ENCODE results near the gene PHF2.

The PHF2 gene

DNA sequence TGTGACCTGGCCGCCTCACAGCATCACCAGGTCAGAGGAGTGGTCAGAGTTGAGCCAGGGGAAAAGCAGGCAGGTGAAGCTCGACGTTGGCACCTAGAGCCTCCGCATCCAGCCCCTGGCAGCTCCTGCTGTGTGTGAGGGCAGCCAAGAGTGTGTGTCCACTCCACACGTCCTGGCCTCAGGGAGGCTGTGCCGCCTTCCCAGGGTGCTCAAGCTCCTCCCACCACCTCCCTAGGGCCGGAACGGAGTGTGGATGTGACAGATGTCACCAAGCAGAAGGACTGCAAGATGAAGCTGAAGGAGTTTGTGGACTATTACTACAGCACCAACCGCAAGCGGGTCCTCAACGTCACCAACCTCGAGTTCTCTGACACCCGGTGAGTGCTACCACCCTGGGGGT lies 72.5 kb downstream of the PHF2 start:
- in situ Hi-C loops (cut with HindIII; ENCODE audit: low sequenced_read_pairs): no loop called here

GRCh38 chr9:93649610-93650261 lies 73.4 kb downstream of the PHF2 start:
- in situ Hi-C loops (cut with HindIII; ENCODE audit: low sequenced_read_pairs): loop anchor here (25.0 kb wide), 1 partner anchor 338 kb away; no protein-coding TSS in a partner anchor

- in situ Hi-C loops (cut with HindIII; ENCODE audit: low sequenced_read_pairs): loop anchor here (25.0 kb wide), 1 partner anchor 337 kb away; no protein-coding TSS in a partner anchor
These were observed 74.1 kb downstream of the PHF2 start for GRCh38 chr9:93650448-93650847.

DNA sequence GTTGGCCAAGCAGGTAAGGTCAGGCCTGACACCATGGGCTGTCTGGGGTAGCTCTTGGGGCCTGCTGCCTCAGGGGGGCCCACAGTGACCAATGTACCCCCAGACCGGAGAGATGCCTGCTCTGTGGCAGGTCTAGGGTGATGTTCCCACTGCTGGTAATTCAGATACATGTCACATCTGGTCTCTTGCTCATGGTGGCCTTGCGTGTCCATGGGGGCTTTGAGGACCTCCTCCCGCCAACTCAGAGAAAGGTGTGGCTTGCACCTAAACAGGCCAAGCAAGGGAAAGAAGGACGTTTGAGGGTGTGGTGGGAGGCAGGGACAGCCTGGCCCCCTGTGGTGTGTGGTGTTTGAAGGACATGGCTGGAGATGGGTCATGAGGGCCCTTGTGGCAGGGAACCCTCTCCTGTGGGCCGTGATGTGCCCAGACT lies 75.2 kb downstream of the PHF2 start:
- in situ Hi-C loops (cut with HindIII; ENCODE audit: low sequenced_read_pairs): loop anchor here (25.0 kb wide), 1 partner anchor 336 kb away; no protein-coding TSS in a partner anchor

- in situ Hi-C loops (cut with HindIII; ENCODE audit: low sequenced_read_pairs): loop anchor here (25.0 kb wide), 1 partner anchor 334 kb away; no protein-coding TSS in a partner anchor
These were observed 76.5 kb downstream of the PHF2 start for GRCh38 chr9:93652604-93653592.

DNA sequence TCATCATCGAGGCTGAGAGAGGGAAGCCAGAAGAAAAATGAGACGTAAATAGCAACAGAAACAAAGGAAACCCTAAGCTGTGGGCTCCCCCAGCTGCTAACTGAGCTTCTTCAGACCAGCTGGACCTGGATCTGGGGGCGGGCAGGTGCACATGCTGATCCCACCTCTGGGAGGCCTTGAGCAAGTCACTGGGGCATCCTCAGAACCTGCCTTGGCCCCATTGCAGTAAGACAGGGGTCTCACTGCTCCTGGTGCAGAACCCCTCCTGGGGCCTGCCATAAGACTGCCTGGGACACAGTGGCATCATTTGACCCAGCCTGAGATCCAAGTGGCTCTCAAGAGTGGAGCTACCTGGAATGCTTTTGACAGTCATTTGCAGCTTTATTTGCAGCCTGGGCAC lies 77.4 kb downstream of the PHF2 start:
- in situ Hi-C loops (cut with HindIII; ENCODE audit: low sequenced_read_pairs): loop anchor here (25.0 kb wide), 1 partner anchor 334 kb away; no protein-coding TSS in a partner anchor

GRCh38 chr9:93654351-93654961 lies 78.1 kb downstream of the PHF2 start:
- in situ Hi-C loops (cut with HindIII; ENCODE audit: low sequenced_read_pairs): loop anchor here (25.0 kb wide), 1 partner anchor 333 kb away; no protein-coding TSS in a partner anchor

- in situ Hi-C loops (cut with HindIII; ENCODE audit: low sequenced_read_pairs): loop anchor here (25.0 kb wide), 1 partner anchor 331 kb away; no protein-coding TSS in a partner anchor
These were observed 79.4 kb downstream of the PHF2 start for GRCh38 chr9:93655621-93656425.

DNA sequence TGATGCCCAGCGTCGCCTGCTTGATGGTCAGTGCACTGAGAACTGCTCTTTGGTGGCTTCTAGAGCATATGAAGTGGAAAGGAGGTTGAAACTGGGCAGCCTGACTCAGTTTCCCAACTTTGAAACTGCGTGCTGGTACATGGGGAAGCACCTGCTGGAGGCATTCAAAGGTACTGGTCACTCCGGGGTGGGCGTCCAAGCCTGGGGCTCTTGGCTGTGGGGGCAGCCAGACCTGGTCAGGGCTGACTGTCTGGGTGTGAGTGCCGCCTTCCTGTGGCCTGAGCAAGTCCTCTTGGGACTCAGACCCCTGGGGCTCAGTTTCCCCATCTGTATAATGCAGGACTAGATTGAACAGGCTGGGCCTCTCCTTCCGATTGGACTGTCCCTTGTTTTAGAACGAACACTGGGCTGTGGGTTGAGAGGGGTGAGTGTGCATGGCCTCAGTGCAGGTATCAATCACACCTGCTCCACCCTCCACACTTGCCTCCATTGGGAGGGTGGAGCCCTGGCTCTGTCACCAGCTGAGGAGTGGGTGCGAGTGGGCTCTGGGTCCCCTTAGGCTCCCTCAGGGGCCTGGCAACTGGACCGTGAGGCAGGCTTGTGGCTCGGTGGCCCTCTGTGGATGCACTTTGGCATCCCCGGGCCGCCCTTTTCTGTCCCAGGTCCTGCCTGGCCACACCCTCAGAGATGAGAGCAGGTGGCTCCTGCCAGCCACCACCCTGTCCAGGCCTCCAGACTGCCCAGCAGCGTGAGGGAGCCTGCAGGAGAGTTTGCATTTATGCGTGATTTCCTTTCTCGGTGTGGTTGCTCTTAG lies 80.2 kb downstream of the PHF2 start:
- in situ Hi-C loops (cut with HindIII; ENCODE audit: low sequenced_read_pairs): loop anchor here (25.0 kb wide), 1 partner anchor 331 kb away; no protein-coding TSS in a partner anchor

GRCh38 chr9:93657331-93658111 lies 81.1 kb downstream of the PHF2 start:
- in situ Hi-C loops (cut with HindIII; ENCODE audit: low sequenced_read_pairs): loop anchor here (25.0 kb wide), 1 partner anchor 330 kb away; no protein-coding TSS in a partner anchor

GRCh38 chr9:93658184-93658925 lies 82.0 kb downstream of the PHF2 start:
- in situ Hi-C loops (cut with HindIII; ENCODE audit: low sequenced_read_pairs): loop anchor here (25.0 kb wide), 1 partner anchor 329 kb away; no protein-coding TSS in a partner anchor

DNA sequence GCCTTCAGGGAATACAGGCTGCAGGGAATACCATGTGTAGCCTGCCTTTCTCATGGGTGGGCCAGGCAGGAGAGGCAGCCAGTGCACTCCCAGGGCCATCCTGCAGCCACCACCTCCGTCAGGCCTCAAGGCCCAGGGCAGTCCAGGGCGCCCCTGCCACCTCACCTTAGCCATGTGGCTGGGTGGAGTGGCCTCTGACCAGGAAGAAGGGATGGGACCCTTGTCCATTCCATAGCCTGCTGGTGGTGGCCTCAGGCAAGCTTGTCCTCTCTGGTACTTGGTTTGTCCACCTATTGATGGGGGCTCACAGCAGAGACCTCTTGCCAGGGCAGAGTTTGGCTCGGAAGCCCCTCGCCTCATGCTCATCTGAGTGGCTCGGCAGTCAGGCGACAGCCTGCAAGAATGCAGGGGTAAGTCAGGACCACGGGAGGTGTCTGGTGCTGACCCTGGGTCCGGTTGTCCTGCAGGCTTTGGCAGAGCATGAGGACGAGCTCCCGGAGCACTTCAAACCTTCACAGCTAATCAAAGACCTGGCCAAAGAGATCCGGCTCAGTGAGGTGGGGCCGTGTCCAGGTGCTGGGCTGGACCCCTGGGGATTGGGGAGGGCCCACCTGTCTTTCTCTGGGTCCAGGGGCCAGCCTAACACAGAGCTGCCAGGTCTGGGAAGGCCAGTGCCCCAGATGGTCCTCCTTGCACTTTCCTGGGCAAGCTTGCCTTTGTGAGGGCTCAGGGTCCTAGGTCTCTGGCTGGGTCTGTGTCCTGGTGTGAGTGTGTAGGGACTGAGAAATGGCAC lies 82.9 kb downstream of the PHF2 start:
- in situ Hi-C loops (cut with HindIII; ENCODE audit: low sequenced_read_pairs): loop anchor here (25.0 kb wide), 1 partner anchor 328 kb away; no protein-coding TSS in a partner anchor

DNA sequence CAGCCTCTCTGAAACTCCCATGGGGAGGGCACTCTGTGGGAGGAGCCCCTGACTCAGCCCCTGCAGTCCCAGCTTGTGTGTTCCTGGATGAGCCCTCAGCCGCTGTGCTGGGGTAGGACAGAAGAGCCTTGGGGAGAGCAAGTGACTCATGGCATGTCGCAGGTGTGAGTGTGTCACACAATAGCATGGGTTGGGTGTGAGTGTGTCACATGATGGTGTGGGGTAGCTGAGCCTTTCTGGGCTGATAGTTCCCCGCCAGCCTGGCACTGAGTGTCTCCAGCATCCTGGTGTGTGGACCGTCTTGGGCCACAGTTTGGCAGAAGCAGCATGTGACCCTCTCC lies 83.4 kb downstream of the PHF2 start:
- in situ Hi-C loops (cut with HindIII; ENCODE audit: low sequenced_read_pairs): loop anchor here (25.0 kb wide), 1 partner anchor 327 kb away; no protein-coding TSS in a partner anchor

DNA sequence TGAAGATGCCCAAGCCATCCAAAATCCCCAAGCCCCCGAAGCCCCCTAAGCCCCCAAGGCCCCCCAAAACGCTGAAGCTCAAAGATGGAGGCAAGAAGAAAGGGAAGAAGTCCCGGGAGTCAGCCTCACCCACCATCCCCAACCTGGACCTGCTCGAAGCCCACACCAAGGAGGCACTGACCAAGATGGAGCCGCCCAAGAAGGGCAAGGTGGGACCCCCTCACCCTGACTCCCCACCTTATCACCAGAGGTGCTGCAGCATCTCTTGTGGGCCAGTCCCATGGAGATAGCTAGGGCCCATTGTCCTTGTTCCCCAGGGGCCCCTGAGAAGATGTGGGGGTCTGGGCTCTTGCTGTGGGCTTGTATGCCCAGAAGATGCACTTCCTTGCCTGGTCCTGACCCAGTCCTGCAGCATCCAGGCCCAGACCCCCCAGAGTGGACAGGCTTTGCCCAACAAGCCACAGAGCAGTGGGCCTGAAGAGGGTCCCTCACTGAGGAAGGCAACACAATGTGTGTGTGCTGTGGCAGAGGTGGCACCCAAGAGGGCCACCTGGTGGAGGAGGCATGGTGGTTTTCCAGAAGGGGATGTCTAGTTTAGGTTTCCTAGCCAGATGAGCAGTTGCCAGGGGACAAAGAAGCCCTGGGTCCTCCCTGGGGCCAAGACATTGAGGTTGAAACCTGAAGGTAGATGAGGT lies 84.1 kb downstream of the PHF2 start:
- in situ Hi-C loops (cut with HindIII; ENCODE audit: low sequenced_read_pairs): loop anchor here (25.0 kb wide), 1 partner anchor 327 kb away; no protein-coding TSS in a partner anchor

DNA sequence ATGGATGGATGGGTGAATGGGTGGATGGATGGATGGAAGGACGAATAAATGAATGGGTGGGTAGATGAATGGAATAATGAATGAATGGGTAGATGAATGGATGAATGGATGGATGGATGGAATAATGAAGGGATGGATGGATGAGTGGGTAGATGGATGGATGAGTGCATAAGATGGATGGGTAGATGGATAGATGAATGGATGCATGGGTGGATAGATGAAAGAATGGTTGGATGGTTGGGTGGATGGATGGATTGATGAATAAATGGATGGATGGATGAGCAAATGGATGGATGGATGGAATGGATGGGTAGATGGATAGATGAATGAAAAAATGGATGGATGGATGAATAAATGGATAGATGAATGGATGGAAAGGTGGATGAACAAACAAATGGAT lies 85.2 kb downstream of the PHF2 start:
- in situ Hi-C loops (cut with HindIII; ENCODE audit: low sequenced_read_pairs): loop anchor here (25.0 kb wide), 1 partner anchor 326 kb away; no protein-coding TSS in a partner anchor

Measured in endothelial cell of hepatic sinusoid (primary cell).